Measurements from ENCODE around the gene ADARB2.
"Not testable (repeated sequence)": the region's sequence is repeated elsewhere in the genome, so short reads cannot be mapped to it uniquely, and the experiment has no call there.

Gene ADARB2

DNA sequence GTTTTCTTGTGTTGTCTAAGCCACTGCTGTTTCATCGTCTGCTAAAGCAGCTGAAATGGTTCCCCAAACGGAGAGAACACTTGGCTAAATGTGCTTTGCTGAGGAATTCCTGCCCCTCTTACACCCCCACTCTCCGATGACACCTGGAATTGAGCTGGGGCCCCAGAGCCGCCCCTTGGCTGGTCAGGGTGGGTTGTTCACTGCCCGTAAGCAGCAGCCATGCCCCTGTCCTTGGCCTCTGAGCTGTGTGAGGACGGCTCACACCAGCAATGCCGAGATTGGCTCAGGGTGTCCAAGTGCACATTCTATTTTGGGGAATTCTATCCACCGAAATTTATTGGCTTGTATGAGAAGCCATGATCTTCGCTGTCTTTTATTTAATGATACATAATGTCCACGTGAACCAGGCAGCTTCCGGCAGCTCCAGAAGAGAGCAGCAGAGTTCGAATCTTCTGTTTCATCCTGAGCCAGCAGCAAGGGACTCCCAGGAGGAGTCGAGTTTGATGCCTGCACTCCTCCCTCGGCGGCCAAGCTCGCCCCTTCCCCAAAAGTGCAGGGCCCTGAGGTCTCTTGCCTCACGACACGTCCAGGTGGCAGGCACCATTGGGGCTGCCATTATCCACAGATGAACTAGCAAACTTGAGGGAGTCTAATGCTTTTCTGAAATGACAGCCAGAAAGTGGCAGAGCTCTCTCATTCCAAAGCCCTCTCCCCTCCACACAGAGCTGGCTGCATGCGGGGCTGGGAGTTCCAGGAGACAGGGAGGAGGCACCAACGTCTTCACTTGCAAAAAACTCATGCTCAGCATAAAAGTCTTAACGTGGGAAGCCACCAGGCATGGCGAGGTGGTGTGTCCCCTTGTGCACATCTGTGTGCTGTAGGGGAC, 567.1 kb downstream of the ADARB2 start:
- Histone ChIP-seq H3K36me3 (ENCODE audit: insufficient read depth, low read length) (no peaks in the 10 kb centered on the region), H3K9me3 (ENCODE audit: control insufficient read depth, insufficient read depth, low read length) (no peaks in the 10 kb centered on the region), H3K9ac (ENCODE audit: low read depth, low read length) (no peak overlapping the region), H3K4me1 (ENCODE audit: insufficient read depth, low read length) (no peaks in the 10 kb centered on the region)

DNA sequence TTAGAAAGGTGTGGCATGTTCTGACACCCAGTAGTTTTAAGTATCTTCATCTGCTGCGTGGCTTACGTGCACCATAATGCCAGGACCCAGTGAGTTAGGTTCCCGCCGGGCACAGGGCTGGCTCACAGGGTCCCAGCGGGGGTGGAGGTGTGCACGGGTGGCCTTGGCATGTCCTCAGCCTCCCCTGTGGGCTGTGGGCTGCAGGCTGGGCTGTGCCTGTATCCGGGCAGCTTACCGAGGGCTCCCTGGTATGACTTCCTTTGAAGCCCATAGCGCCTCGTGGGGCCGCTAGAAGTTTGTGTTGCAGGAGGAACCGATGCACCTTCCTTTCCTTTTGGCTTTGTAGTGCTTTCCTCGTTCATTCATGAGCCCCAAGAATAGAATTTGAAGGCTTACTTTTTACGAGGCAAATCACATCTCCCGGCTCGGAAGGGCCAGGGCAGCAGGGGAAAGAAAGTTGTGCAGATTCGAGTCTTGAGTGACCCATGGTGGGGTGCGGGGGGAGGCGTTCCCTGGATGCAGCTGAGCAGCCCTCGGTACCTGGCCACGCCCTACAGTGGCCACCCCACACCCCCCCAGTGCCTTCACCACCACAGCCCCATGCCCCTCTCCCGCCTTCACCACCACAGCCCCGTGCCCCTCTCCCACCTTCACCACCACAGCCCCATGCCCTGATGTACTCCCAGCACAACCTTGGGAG, 568.0 kb downstream of the ADARB2 start:
- Histone ChIP-seq H3K9me3 (ENCODE audit: control insufficient read depth, insufficient read depth, low read length) (no peaks in the 10 kb centered on the region), H3K4me1 (ENCODE audit: insufficient read depth, low read length) (no peaks in the 10 kb centered on the region), H3K9ac (ENCODE audit: low read depth, low read length) (no peak overlapping the region), H3K36me3 (ENCODE audit: insufficient read depth, low read length) (no peaks in the 10 kb centered on the region)

DNA sequence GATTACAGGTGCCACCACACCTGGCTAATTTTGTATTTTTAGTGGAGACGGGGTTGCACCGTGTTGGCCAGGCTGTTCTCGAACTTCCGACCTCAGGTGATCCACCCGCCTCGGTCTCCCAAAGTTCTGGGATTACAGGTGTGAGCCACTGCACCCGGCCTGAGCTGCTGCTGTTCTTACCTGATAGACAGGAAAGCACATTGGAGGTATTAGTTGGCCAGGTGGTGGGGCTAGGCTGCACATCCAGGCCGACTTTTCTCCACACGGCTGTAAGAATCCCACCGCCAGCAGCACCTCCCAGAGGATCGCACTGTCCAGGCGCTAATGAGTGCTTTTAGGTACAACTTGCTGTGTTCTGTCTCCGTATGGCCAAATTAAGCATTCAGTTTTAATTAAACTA, 568.6 kb downstream of the ADARB2 start:
- Histone ChIP-seq H3K36me3 (ENCODE audit: insufficient read depth, low read length) (no peaks in the 10 kb centered on the region), H3K9me3 (ENCODE audit: control insufficient read depth, insufficient read depth, low read length) (no peaks in the 10 kb centered on the region), H3K9ac (ENCODE audit: low read depth, low read length) (no peak overlapping the region), H3K4me1 (ENCODE audit: insufficient read depth, low read length) (no peaks in the 10 kb centered on the region)

DNA sequence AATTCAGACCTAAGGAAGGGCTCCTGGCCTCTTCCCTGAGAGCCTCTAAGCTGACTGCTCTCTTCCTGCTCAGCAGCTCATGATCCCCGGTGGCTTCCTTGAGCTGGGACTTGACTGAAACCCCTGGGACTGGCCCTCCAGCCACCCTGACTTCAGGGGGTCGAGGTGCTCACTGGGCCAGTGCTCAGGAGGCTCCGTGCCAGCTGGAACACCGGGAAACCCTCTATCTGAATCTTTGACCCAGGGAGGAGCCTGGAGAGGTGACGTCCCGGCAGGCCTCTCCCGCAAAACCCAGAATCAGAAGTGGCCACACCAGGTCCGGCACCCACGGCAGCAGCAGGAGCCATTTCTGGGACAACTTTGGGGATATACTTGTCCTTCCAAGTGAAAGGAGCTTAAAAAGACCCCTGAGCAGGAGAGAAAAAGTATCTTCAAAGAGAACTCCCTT, 570.5 kb downstream of the ADARB2 start:
- Histone ChIP-seq H3K4me1 (ENCODE audit: insufficient read depth, low read length) (no peaks in the 10 kb centered on the region), H3K36me3 (ENCODE audit: insufficient read depth, low read length) (no peaks in the 10 kb centered on the region)

DNA sequence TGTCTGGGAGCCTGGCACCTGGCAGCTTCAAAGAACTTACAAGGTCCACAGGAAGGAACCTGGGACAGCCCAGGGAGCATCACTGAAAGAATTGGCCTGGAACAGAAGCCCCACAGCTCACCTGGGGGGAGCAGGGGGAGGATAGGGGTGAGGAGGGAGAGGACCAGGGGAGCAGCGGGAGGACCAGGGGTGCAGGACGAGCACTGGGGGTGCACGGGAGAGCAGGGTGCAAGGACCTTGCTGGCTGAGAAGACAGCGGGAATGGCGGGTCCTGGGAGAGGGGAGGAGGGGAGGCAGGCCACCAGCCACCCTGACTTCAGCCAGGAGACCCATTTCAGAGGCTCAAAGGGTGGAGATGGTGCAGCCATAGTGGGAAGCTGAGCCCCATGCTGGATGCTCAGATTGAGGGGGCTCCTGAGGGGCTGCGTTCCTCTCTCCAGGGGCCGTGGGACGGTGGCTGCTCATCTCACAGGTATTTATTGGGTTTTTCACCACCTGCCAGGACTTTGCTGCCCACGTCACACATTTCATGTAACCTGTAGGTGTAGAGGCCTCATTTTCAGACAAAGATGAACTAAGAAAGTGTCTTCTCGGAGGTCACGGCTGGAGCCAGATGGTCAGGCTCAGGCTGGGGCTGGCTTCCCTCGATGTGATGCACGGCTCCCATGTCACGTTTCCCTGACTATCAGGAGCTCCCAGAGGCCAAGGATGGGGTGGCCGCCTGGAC, 571.1 kb downstream of the ADARB2 start:
- Histone ChIP-seq H3K9ac (ENCODE audit: low read depth, low read length) (no peak overlapping the region), H3K9me3 (ENCODE audit: control insufficient read depth, insufficient read depth, low read length) (no peaks in the 10 kb centered on the region), H3K36me3 (ENCODE audit: insufficient read depth, low read length) (no peaks in the 10 kb centered on the region), H3K4me1 (ENCODE audit: insufficient read depth, low read length) (no peaks in the 10 kb centered on the region)

More for the DNA sequence above, 570.5 kb downstream of the ADARB2 start:
- no peak overlapping the region for H3K9ac ChIP-seq (ENCODE audit: low read depth, low read length)
- H3K9me3 ChIP-seq (ENCODE audit: control insufficient read depth, insufficient read depth, low read length): no peaks in the 10 kb centered on the region

DNA sequence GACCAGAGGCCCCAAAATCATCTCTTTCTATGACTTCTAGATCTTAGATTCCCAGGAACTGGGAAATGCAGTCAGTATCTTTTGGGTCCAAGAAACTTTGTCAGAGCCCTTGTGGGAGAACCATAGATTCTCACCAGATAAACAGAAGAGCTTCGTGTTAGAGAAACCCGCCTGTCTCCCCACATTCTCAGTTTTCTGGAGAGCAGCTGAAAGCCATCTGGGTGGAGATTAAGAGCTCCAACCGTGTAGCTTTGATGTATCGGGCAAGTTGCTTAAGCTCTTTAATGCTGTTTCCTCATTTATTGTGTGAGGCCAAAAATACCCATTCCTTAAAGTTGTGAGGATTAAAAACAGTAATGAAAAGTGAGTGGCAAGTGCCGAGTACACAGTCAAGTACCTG, 573.5 kb downstream of the ADARB2 start:
- Histone ChIP-seq H3K9me3 (ENCODE audit: control insufficient read depth, insufficient read depth, low read length) (no peaks in the 10 kb centered on the region), H3K36me3 (ENCODE audit: insufficient read depth, low read length) (no peaks in the 10 kb centered on the region), H3K9ac (ENCODE audit: low read depth, low read length) (no peak overlapping the region), H3K4me1 (ENCODE audit: insufficient read depth, low read length) (no peaks in the 10 kb centered on the region)

DNA sequence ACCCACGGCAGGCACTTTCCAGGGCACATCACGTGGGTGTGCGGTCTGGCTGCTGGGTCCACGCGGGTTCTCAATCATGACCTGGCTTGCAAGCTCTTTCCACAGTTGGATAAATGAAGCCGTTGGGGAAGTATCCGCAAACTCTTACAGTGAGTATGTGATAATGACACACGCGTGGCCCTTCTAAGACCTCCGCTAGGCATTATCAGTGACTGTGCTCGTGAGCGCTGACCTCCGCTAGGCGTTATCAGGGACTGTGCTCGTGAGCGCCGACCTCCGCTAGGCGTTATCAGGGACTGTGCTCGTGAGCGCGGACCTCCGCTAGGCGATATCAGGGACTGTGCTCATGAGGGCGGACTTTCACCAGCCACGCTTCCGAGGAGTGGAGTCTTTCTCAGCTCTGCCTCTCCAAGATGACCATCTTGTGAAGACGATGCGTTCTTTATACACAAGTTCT, 574.1 kb downstream of the ADARB2 start:
- Histone ChIP-seq H3K4me1 (ENCODE audit: insufficient read depth, low read length) (no peaks in the 10 kb centered on the region), H3K9ac (ENCODE audit: low read depth, low read length) (no peak overlapping the region), H3K36me3 (ENCODE audit: insufficient read depth, low read length) (no peaks in the 10 kb centered on the region), H3K9me3 (ENCODE audit: control insufficient read depth, insufficient read depth, low read length) (no peaks in the 10 kb centered on the region)

DNA sequence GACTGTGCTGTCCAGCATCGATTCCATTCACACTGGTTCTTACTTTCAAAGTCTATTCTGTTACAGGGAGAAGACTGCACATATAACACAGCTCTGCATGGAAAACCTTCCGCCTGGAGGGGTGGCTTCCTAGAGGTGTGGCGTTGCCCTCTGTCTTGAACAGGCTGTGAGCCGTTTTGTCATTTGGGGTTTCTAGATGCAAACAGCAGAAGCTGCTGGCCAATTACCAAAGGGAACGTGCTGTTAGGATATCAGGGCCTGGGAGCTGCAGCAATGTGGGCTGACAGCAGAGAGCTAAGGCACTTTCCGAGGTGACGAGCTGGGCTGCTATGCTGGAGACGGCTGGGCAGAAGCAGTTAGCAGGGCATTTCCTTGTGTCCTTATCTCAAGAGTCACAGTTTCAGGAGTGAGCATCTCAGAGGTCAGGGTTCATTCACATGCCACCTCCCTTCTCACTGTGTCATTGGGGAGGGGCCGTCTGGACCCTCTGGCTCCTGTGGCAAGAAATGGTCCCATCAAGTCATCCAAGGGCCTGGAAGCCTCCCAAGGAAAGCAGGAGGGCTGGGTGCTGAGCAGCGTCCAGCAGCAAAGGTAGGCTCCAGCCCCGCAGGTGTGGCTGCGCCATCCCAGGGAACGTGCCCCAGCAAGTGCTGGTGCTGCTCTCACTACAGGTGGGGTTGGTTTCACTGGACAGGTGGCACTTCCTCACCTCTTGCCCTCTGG, 574.7 kb downstream of the ADARB2 start:
- no peak overlapping the region for H3K9ac ChIP-seq (ENCODE audit: low read depth, low read length)
- H3K36me3 ChIP-seq (ENCODE audit: insufficient read depth, low read length): no peaks in the 10 kb centered on the region
- no peaks in the 10 kb centered on the region for H3K9me3 ChIP-seq (ENCODE audit: control insufficient read depth, insufficient read depth, low read length)
- H3K4me1 ChIP-seq (ENCODE audit: insufficient read depth, low read length): no peaks in the 10 kb centered on the region

DNA sequence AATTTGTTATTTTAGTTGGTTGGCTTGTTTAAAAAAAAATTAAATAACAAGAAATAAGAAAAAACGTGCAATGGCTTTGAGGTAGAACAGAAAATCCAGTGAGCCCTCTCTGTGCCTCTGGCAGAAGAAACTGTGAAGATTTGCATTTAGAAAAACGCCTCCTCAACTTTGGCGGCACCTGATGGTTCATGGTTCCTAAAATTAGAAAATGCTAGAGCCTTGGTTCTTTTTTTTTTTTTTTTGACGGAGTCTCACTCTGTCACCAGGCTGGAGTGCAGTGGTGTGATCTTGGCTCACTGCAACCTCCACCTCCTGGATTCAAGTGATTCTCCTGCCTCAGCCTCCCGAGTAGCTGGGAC, 576.0 kb downstream of the ADARB2 start:
- H3K9me3 ChIP-seq (ENCODE audit: control insufficient read depth, insufficient read depth, low read length); H3K9ac ChIP-seq (ENCODE audit: low read depth, low read length); H3K36me3 ChIP-seq (ENCODE audit: insufficient read depth, low read length); H3K4me1 ChIP-seq (ENCODE audit: insufficient read depth, low read length): not testable (repeated sequence)

DNA sequence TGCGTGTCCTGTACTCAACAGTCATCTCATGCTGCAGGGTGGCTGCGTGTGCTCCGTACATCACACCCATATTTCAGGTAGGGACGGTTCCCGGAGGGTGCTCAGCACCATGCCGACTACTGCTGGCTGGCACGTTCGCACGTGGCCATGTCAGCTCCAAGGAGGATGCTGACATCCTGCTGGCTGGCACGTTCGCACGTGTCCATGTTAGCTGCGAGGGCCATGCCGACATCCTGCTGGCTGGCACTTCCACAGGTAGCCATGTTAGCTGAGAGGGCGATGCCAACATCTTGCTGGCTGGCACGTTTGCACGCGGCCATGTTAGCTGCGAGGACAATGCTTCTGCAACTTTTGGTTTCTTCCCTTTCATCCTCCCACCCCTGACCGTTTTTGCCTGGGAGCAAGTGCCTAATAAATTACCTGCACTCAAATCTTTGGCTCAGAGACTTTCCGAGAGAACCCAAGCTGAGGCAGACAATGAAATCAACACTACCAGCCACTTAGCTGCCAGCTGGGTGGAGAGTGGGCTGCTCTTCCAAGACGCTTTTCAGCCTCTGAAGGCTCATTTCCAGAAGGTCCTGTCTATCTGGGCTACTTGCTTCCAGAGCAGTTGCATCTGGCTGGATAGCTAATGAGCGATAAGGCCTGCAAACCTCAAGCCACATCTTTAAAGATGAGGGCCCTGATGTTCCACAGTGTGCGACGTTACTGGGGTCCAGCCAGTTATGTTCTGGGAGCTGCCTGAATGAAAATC, 576.6 kb downstream of the ADARB2 start:
- Histone ChIP-seq H3K36me3 (ENCODE audit: insufficient read depth, low read length) (no peaks in the 10 kb centered on the region), H3K9me3 (ENCODE audit: control insufficient read depth, insufficient read depth, low read length) (no peaks in the 10 kb centered on the region), H3K9ac (ENCODE audit: low read depth, low read length) (no peak overlapping the region), H3K4me1 (ENCODE audit: insufficient read depth, low read length) (no peaks in the 10 kb centered on the region)

DNA sequence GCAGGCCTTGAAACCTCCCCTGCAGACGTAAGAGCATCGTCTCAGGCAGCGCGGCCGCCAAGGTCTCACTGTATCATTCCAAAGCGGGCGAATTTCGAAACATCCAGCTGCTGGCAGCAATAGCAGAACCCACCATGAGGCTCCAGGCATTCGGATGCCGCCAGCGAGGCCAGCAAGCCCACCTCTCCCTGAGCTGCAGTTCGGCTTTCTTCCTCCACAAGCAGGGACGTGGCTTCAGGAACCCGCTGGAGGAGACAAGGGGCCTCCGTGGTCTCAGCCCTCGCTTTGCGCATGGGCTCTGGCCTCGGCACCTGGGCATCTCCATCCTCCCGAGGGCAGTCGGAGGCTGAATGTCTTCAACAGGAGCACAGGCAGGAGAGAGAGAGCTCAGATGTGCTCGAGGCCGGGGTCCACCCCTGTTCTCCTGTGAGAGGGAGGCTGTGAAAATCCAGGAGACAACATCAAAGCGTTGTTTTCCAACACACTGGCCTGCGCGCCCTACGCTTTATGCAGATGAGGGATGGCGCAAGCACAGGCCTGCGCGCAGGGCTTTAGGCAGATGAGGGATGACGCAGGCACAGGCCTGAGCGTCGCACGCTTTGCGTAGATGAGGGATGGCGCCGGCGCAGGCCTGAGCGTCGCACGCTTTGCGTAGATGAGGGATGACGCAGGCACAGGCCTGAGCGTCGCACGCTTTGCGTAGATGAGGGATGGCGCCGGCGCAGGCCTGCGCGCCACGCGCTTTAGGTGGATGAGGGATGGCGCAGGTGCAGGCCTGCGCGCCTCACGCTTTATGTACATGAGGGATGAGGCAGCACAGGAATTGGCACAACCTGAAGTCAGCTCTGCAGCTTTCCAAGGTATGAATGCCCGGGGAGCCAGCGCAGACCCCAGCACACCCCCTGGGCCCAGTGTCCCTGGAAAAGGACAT, 577.9 kb downstream of the ADARB2 start:
- Histone ChIP-seq H3K9ac (ENCODE audit: low read depth, low read length) (no peak overlapping the region), H3K4me1 (ENCODE audit: insufficient read depth, low read length) (no peaks in the 10 kb centered on the region), H3K9me3 (ENCODE audit: control insufficient read depth, insufficient read depth, low read length) (no peaks in the 10 kb centered on the region), H3K36me3 (ENCODE audit: insufficient read depth, low read length) (no peaks in the 10 kb centered on the region)

DNA sequence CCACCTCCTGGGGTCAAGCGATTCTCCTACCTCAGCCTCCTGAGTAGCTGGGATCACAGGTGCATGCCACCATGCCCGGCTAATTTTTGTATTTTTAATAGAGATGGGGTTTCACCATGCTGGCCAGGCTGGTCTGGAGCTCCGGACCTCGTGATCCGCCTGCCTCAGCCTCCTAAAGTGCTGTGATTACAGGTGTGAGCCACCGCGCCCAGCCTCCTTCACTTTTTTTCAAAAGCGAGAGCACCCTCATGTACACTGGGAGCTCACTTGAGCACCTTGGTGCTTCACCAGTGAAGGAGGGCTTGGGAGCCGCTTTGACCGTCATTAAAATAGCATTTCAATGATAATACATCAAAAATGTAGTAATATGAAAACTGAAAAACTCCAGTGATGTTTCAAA, 578.8 kb downstream of the ADARB2 start:
- not testable (repeated sequence) for H3K9me3 ChIP-seq (ENCODE audit: control insufficient read depth, insufficient read depth, low read length); H3K4me1 ChIP-seq (ENCODE audit: insufficient read depth, low read length); H3K9ac ChIP-seq (ENCODE audit: low read depth, low read length); H3K36me3 ChIP-seq (ENCODE audit: insufficient read depth, low read length)

DNA sequence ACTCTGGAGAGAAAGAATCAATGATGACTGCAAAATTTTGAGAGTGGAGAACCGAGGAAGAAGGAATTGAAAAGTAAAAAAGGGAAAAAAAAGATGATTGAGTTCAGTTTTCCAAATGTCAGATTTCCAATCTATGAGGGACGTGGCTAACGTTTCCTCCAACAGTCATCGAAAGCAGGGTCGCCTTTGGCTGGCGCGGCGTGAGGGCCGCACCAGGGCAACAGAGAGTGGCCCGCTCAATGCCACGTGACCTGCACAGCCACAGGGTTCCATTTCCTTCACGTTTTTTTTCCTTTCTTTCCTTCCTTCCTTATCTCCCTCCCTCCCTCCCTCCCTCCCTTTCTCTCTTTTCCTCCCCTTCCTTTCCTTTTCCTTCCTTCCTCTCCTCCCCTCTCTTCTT, 579.3 kb downstream of the ADARB2 start:
- no peak overlapping the region for H3K9ac ChIP-seq (ENCODE audit: low read depth, low read length)
- H3K4me1 ChIP-seq (ENCODE audit: insufficient read depth, low read length): no peaks in the 10 kb centered on the region
- no peaks in the 10 kb centered on the region for H3K9me3 ChIP-seq (ENCODE audit: control insufficient read depth, insufficient read depth, low read length)
- no peaks in the 10 kb centered on the region for H3K36me3 ChIP-seq (ENCODE audit: insufficient read depth, low read length)

All from ES-I3 (cell line).